Measurements from ENCODE around the gene ARHGAP18. TPM values are rescaled to one million over a fixed set of nuclear protein-coding genes. Genes with fewer than 3 reads are reported as not detected.

The ARHGAP18 gene
- total and polyA plus RNA-seq, 4 donors, result 8.0 to 24.4 (median 15.7) TPM

Other genes with a start within 250 kb of the ARHGAP18 start
- gene TMEM244, start 151.1 kb upstream of the ARHGAP18 start, total RNA-seq, result not detected
- gene TMEM244, start 151.1 kb upstream of the ARHGAP18 start, polyA plus RNA-seq, result not detected

Data from aorta (tissue), 4 donors.